ENCODE results near the gene EXOSC9.

- TF ChIP-seq YY1 (IDR thresholded peaks at IDR 0.05; ENCODE audit: insufficient read depth, insufficient read length), result no peak
- TF ChIP-seq ZNF274 (IDR thresholded peaks at IDR 0.05; ENCODE audit: low read depth, low read length), result no peak
Observed at GRCh38 chr4:121861426-121861825, 60.3 kb downstream of the EXOSC9 start.

Data from NT2/D1 (cell line).